Breast epithelium (tissue), 4 donors: ENCODE measurements around the gene CNNM4. TPM values are rescaled to one million over a fixed set of nuclear protein-coding genes. Genes with fewer than 3 reads are reported as not detected.

ENCODE experiments used
- DNase-seq, 2 donors: peaks; one replicate each; pipeline ENCODE4 v3.0.0-alpha.2; 2019; ENCODE audit warnings: low spot score in 2 of 2
- H3K27ac ChIP-seq, 2 donors: fragments of 200-600 bp; sonication (generic) in 1 of 2; one replicate each; pipeline ENCODE4 v1.5.1; 2016 to 2019; ENCODE audit warnings: mild to moderate bottlenecking in 1 of 2
- H3K27me3 ChIP-seq, 2 donors: fragments of 200-600 bp; sonication (generic) in 1 of 2; one replicate each; pipeline versions ENCODE4 v1.5.1 to v1.6.0; 2017 to 2019; ENCODE audit warnings: control low read depth in 1 of 2, mild to moderate bottlenecking in 1 of 2
- H3K36me3 ChIP-seq: fragments of 200-600 bp; one replicate; pipeline ENCODE4 v1.5.1; 2019
- H3K4me1 ChIP-seq, 2 donors: fragments of 200-600 bp; sonication (generic); one replicate each; pipeline ENCODE4 v1.5.1; 2016 to 2019; ENCODE audit warnings: control low read depth in 1 of 2
- H3K4me3 ChIP-seq, 3 donors: fragments of 200-600 bp; sonication (generic); 1 replicate in 2 of 3; 2 replicates in 1 of 3; pipeline ENCODE4 v1.5.1; 2016 to 2019; ENCODE audit warnings: mild to moderate bottlenecking in 3 of 3, moderate library complexity in 2 of 3
- H3K9me3 ChIP-seq, 2 donors: fragments of 200-600 bp; sonication (generic) in 1 of 2; one replicate each; pipeline ENCODE4 v1.5.1; 2016 to 2019; ENCODE audit warnings: control low read depth in 1 of 2
- CTCF ChIP-seq, 3 donors: fragments of 450-650 bp; IDR thresholded peaks; one replicate each; pipeline ENCODE4 v1.5.1; 2016 to 2017; ENCODE audit warnings: antibody characterized with exemption in 3 of 3, mild to moderate bottlenecking in 3 of 3, moderate library complexity in 3 of 3
- POLR2A ChIP-seq: fragments of 450-650 bp; IDR thresholded peaks from one replicate; pipeline ENCODE4 v1.6.1; 2016; ENCODE audit warnings: antibody characterized with exemption, mild to moderate bottlenecking, moderate library complexity
- POLR2AphosphoS5 ChIP-seq, 3 donors: sonication (generic); formaldehyde crosslinking; IDR thresholded peaks; one replicate each; pipeline ENCODE4 v1.6.1; 2017; ENCODE audit warnings: antibody characterized with exemption in 3 of 3
- intact Hi-C: fragments of 100-400 bp; cut with DNase I; formaldehyde crosslinking; loops from one replicate; pipeline ENCODE4 v1.15.1; 2023; ENCODE audit warnings: low total_unique reads
- total RNA-seq, 3 donors: library from RNA; depleted of rRNA; stranded (reverse); fragments of >200 nt; gene quantifications; one replicate each; pipeline ENCODE4 v1.1.0, GENCODE V29; 2016

The CNNM4 gene
- total RNA-seq, 3 donors from 2014 or later, result 2.7 to 12.1 (median 9.5) TPM

- peak overlapping the region; percentile 79 to 94 (median 86) for H3K4me3 ChIP-seq
- TF ChIP-seq CTCF (IDR thresholded peaks at IDR 0.05) (no peak), POLR2AphosphoS5 (IDR thresholded peaks at IDR 0.05) (no peak), POLR2A (no peak)
- H3K36me3 ChIP-seq, result no peaks in the 10 kb centered on the region
- peak overlapping the region; percentile 78 to 91 for H3K27ac ChIP-seq
- no peaks in the 10 kb centered on the region for H3K9me3 ChIP-seq
- no peaks in the 10 kb centered on the region for H3K27me3 ChIP-seq
- H3K4me1 ChIP-seq, result peaks cover 5 to 6% of the 10 kb centered on the region in 2 donors
- intact Hi-C loops, result no loop called here
- DNase-seq, result no peak
Measured at GRCh38 chr2:96856776-96857666, 96.3 kb downstream of the CNNM4 start.

GRCh38 chr2:96857667-96858372, 97.1 kb downstream of the CNNM4 start, which contains the start of gene ANKRD39:
Gene ANKRD39 (minus strand): TSS chr2:96858016. CDS start chr2:96857987, 29 bp downstream.
- peak within 1 kb of the TSS; percentile 78 to 91 for H3K27ac ChIP-seq
- intact Hi-C loops, result no loop called here
- peak within 1 kb of the TSS; percentile 79 to 94 (median 86) for H3K4me3 ChIP-seq
- DNase-seq, result peak; percentile 98
- H3K36me3 ChIP-seq, result no peaks in the 10 kb centered on the region
- TF ChIP-seq POLR2AphosphoS5 (IDR thresholded peaks at IDR 0.05), result peak; percentile 60 to 67 (median 66)
- no peak for TF ChIP-seq POLR2A
- peak; percentile 65 to 74 (median 66) for TF ChIP-seq CTCF (IDR thresholded peaks at IDR 0.05)
- peaks cover 5 to 6% of the 10 kb centered on the region in 2 donors for H3K4me1 ChIP-seq
- no peaks in the 10 kb centered on the region for H3K27me3 ChIP-seq
- no peaks in the 10 kb centered on the region for H3K9me3 ChIP-seq

GRCh38 chr2:96859099-96859649, 98.5 kb downstream of the CNNM4 start:
- Histone ChIP-seq H3K4me1 (peaks cover 5 to 6% of the 10 kb centered on the region in 2 donors), H3K9me3 (no peaks in the 10 kb centered on the region), H3K4me3 (peak overlapping the region in 2 of 3 donors; percentile 86 to 94), H3K27ac (peak overlapping the region; percentile 74 to 78), H3K36me3 (no peaks in the 10 kb centered on the region), H3K27me3 (no peaks in the 10 kb centered on the region)
- TF ChIP-seq POLR2AphosphoS5 (IDR thresholded peaks at IDR 0.05) (no peak), CTCF (IDR thresholded peaks at IDR 0.05) (no peak), POLR2A (no peak)
- DNase-seq, result no peak
- intact Hi-C loops, result no loop called here

GRCh38 chr2:96859681-96860064, 99.0 kb downstream of the CNNM4 start:
- H3K4me3 ChIP-seq, result no peak overlapping the region
- TF ChIP-seq CTCF (IDR thresholded peaks at IDR 0.05), result no peak
- intact Hi-C loops, result no loop called here
- H3K36me3 ChIP-seq, result no peaks in the 10 kb centered on the region
- H3K9me3 ChIP-seq, result no peaks in the 10 kb centered on the region
- DNase-seq, result no peak
- peaks cover 5 to 6% of the 10 kb centered on the region in 2 donors for H3K4me1 ChIP-seq
- peak overlapping the region; percentile 74 to 78 for H3K27ac ChIP-seq
- H3K27me3 ChIP-seq, result no peaks in the 10 kb centered on the region
